GM18505 (cell line): ENCODE measurements around the gene C2.
"Not testable (repeated sequence)": the region's sequence is repeated elsewhere in the genome, so short reads cannot be mapped to it uniquely, and the experiment has no call there.

ENCODE experiments used
- ATAC-seq: cut with Tn5 transposase; IDR thresholded peaks from one replicate; pipeline ENCODE4 v1.9.1; 2021; ENCODE audit not compliant: unreplicated experiment
- POLR2A ChIP-seq: IDR thresholded peaks from 4 replicates; pipeline ENCODE4 v1.6.1; 2011; ENCODE audit warnings: borderline replicate concordance; ENCODE audit not compliant: insufficient read depth, insufficient read length; ENCODE audit errors: extremely low read depth

C2 gene

DNA sequence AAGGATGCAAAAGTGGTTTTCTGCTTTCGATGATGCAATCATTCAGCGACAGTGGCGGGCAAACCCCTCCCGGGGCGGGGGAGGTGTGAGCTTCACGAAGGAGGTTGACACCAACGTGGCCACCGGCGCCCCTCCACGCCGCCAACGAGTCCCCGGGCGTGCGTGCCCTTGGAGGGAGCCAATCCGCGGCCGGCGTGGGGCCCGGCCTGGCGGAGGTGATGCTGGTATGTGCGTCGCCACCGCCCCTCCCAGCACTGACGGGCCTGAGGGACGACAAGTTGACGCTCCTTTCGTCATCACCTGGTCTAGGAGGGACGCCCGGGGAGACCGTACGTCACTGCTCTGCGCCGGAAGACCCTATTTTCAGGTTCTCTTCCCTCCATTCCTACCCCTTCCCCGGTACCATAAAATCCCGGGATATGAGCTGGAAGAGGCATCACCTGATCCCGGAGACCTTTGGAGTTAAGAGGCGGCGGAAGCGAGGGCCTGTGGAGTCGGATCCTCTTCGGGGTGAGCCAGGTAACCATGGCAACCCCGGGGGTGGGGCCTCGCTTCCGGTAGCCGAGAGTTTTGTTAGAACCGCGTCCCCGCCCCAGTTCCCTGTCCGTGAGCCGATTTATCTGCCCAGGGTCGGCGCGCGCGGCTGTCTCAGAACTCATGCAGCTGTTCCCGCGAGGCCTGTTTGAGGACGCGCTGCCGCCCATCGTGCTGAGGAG lies 44.6 kb downstream of the C2 start, which contains the start of gene DXO:
DXO (minus strand) TSS at position 146 of the 716 bp plus-strand sequence. CDS start 463 bp downstream, outside the sequence.
- TF ChIP-seq POLR2A, result peak; percentile 43
- ATAC-seq, result peak; percentile 84

DNA sequence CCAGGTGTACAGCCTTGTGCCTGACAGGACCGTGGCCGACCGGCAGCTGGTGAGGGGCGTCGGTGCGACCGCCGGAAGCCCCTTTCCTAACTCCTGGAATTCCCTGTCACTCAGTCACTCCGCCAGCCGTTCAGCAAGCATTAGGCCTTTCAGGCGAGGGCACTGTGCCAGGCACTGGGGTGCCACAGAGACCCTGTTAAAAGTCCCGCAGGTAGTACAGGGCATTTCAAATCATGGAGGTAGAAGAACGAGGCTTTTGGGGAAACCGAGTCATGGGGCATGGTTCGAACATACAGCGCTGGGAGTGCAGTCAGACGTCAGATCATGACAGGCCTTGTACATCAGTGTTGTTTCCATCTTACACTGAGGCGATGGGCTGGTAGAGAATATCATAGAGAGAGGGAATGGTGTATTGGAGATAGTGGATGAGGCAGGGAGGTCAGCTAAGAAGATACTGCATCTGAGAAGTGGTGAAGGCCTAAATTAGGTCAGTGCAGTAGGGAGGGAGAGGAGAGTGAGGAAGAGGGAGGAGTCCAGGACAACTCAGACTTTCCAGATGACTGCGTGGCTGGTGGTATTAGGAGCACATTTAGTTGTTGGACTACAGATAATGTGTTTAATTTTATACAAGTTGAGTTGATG lies 45.3 kb downstream of the C2 start:
- ATAC-seq, result no peak
- TF ChIP-seq POLR2A, result no peak

DNA sequence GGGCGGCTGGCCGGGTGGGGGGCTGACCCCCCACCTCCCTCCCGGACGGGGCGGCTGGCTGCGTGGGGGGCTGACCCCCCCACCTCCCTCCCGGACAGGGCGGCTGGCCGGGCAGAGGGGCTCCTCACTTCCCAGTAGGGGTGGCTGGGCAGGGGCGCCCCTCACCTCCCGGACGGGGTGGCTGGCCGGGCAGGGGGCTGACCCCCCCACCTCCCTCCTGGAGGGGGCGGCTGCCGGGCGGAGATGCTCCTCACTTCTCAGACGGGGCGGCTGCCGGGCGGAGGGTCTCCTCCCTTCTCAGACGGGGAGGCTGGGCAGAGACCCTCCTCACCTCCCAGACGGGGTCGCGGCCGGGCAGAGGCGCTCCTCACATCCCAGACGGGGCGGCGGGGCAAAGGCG lies 48.5 kb downstream of the C2 start:
- ATAC-seq, result not testable (repeated sequence)

DNA sequence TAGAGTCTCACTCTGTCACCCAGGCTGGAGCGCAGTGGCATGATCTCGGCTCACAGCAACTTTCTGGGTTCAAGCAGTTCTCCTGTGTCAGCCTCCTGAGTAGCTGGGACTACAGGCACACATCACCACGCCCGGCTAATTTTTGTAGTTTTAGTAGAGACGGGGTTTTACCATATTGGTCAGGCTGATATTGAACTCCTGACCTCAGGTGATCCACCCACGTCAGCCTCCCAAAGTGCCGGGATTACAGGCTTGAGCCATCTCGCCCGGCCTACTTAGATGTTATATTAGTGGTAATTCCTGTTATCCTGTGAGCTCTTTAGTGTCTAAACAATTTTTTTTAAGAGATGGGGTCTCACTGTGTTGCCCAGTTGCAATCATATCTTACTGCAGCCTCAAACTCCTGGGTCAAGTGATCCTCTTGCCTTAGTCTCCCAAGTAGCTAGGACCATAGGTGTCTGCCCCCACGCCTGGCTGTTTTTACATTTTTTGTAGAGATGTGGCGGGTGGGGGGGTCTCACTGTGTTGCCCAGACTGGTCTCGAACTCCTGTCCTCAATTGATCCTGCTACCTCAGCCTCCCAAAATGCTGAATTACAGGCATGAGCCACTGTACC lies 50.4 kb downstream of the C2 start:
- no peak for ATAC-seq
- no peak for TF ChIP-seq POLR2A

DNA sequence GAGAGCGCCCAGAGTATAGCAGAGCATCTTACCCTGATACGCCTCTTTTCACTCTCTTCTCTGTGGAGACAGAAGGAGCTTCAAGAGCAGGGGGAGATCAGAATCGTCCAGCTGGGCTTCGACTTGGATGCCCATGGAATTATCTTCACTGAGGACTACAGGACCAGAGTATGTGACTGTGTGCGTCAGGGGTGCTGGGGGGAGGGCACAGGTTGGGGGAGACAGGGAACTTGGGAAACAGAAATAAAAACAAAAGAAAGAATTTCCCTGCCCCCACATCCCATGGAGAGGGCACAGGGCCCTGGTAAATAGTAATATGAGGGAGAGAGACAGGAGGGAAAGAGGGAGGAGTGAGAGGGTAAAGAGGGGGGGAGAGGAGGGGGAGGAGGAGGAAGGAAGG lies 51.3 kb downstream of the C2 start:
- no peak for TF ChIP-seq POLR2A
- no peak for ATAC-seq

DNA sequence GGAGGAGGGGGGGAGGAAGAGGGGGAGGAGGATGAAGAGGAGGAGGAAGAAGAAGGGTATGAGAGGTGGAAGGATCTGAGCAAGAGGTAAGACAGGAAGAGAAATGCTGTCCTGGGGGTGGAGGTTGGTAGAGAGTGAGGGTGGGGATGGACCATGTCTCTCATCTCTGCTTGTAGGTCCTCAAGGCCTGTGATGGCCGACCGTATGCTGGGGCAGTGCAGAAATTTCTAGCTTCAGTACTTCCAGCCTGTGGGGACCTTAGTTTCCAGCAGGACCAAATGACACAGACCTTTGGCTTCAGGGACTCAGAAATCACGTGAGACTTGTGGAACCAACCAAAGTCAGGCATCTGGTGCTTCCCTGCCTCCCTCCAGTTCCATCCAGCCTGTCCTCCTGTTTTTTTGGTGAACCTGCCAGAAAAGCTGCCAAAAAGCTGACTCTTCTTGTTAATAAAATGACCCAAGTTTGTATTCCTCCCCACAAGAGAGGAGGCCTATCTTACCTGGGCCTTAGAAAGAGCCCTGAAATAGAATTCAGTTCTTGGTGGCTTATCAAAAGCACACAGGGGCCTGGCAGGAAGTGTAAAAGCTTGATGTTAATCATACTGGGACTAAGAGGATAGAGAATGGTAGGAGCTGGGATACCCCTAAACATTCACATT lies 51.9 kb downstream of the C2 start:
- no peak for ATAC-seq
- TF ChIP-seq POLR2A, result no peak

DNA sequence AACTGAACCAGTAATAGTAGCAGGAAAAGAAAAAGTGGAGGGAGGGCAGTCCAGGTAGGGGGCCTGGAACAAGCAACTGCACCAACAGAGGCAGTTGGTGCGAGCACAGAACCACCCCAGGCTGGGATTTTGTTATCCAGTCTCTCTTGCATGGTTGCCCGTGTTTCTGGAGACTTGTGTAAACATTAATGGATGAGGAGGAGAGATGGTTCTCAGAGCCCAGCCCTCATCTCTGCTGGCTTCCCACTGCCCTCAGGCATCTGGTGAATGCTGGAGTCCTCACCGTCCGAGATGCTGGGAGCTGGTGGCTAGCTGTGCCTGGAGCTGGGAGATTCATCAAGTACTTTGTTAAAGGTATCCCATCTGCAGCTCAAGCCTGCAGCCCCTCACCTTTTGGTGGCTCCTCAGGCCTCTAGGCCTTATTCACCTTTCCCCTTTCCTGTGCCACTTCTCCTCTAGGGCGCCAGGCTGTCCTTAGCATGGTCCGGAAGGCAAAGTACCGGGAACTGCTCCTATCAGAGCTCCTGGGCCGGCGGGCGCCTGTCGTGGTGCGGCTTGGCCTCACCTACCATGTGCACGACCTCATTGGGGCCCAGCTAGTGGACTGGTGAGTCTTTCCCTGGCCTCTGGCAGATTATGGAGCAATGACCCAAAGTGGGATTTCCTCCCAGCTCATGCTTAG lies 52.8 kb downstream of the C2 start:
- ATAC-seq, result not testable (repeated sequence)

DNA sequence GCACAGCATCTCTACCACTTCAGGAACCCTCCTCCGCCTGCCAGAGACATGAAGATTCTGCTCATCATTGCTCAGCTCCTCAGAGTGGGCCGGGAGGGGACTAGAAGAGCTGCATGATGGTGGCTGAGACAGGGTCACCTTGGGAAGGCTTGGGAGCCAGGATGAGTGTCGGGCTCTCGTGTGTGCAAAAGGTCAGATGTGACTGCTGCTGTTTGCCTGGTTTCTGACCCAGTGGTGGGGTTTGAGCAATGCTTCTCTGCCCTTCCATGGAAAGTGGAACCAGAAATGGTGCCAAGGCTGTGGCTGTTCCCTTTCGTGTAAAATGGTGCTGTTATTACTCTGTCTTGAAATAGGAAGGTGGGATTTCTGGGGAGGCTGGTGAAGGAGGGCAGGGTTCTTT lies 53.5 kb downstream of the C2 start:
- ATAC-seq, result not testable (repeated sequence)

DNA sequence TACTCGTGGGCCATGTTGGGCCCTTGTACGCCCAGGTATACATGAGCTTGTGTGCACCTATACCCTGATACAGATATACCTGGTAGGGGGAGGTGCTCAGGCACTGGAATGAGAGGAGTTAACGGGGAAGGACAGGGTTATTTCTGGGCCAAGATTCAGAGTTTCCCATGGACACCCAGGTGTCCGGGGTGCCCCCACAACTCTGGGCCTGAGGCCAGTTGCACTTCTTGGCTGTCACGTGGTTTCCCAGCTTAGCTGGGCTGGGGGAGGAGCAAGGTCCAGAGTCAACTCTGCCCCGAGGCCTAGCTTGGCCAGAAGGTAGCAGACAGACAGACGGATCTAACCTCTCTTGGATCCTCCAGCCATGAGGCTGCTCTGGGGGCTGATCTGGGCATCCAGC lies 54.2 kb downstream of the C2 start, which contains the start of gene C4A:
C4A (plus strand) TSS at position 314 of the 400 bp plus-strand sequence; CDS start at position 365, 51 bp downstream.
- ATAC-seq, result not testable (repeated sequence)

DNA sequence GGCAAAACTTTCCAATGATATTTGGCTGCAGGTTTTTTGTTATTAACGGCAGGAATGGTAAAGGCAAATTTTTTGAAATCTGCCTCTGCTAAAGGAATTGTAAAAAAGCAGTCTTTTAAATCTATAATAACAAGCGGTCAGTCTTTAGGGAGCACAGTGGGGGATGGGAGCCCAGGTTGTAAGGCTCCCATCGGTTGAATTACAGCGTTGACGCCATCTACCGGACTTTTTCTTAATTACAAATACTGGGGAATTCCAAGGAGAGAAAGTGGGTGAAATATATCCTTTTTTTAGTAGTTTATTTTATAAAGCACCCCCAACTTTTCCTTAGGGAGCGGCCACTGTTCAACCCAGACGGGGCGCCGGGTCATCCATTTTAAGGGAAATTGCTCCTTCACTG lies 61.8 kb downstream of the C2 start:
- not testable (repeated sequence) for ATAC-seq

DNA sequence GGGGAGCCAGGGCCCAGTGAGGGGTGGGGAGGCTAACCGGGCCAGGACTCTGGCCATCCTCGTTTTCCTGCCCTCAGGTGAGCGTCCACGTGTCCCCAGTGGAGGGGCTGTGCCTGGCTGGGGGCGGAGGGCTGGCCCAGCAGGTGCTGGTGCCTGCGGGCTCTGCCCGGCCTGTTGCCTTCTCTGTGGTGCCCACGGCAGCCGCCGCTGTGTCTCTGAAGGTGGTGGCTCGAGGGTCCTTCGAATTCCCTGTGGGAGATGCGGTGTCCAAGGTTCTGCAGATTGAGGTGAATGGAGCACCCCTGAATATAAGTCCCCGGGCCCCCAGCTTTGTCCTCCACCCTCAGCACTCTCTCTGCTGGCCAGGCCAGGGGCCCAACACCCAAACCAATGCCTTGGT lies 66.9 kb downstream of the C2 start:
- not testable (repeated sequence) for ATAC-seq
